Measurements from ENCODE around the gene NDUFS8. TPM values are rescaled to one million over a fixed set of nuclear protein-coding genes. Genes with fewer than 3 reads are reported as not detected.

NDUFS8 gene
- total RNA-seq, 1 experiment from 2014 or later: 576 TPM

- ATAC-seq (no peak), DNase-seq (no peak)
- TF ChIP-seq CTCF (conservative IDR thresholded peaks at IDR 0.05; ENCODE audit: low read depth, low read length): no peak
- no peak for TF ChIP-seq EZH2phosphoT487 (IDR thresholded peaks at IDR 0.05; ENCODE audit: borderline replicate concordance, low read length)
- TF ChIP-seq EZH2 (IDR thresholded peaks at IDR 0.05; ENCODE audit: low read length, unreplicated experiment): no peak
- ChIA-PET CTCF (no interaction called here), POLR2A (ENCODE audit: unreplicated experiment) (no interaction called here)
- intact Hi-C loops (cut with micrococcal nuclease): no loop called here
- Histone ChIP-seq H3K36me3 (ENCODE audit: low read depth, low read length) (peaks cover 7% of the 10 kb centered on the region; the same call in 1 of the 2 replicates), H3K4me3 (ENCODE audit: low read length) (no peak overlapping the region), H3K27me3 (ENCODE audit: low read length) (no peaks in the 10 kb centered on the region), H3F3A (ENCODE audit: low read length, unreplicated experiment) (no peaks in the 10 kb centered on the region), H3K9ac (ENCODE audit: low read length) (no peak overlapping the region), H3K79me2 (ENCODE audit: low read length) (peaks cover 33% of the 10 kb centered on the region), H4K20me1 (ENCODE audit: low read length) (no peaks in the 10 kb centered on the region), H3K4me1 (ENCODE audit: insufficient read depth, low read length) (peaks cover 20% of the 10 kb centered on the region), H3K9me2 (replicated peaks; ENCODE audit: low read length) (no peaks in the 10 kb centered on the region), H3K4me2 (ENCODE audit: low read length) (no peak overlapping the region), H3K9me3 (ENCODE audit: low read length) (no peaks in the 10 kb centered on the region), H3K27ac (ENCODE audit: low read length) (no peak overlapping the region), H2AFZ (ENCODE audit: low read length) (no peak overlapping the region)
- BruUV-seq (replicated peaks): no TSS peak
These were observed 13.1 kb downstream of the NDUFS8 start for GRCh38 chr11:68043349-68044144.

DNA sequence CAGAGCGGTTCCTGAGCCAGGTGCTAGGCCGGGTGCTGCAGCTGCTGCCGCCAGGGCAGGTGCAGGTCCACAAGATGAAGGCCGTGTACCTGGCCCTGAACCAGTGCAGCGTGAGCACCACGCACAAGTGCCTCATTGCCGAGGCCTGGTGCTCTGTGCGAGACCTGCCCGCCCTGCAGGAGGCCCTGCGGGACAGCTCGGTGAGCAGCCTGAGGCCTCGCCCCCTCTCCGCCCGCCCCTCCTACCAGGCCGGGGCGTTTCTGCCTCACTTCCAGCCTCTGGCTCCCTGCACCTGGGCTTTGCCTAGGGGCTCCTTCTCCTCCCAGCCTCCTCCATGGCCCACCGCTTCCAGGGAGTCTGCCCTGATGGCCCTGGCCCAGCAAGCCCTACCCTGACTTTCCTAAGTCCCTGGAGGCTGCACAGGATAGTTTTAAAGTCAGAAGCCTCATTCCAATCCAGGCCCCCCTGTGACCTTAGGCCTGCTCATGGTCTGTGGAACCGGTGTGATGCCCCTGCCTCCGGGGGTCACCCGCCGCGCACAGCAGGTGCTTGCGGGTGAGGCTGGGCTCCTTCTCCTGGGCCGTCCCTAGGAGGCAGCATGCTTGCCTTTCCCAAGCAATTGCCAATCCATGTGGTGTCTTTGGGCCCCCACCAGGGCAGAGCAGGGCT is 13.8 kb downstream of the NDUFS8 start:
- H3K36me3 ChIP-seq (ENCODE audit: low read depth, low read length): peaks cover 7% of the 10 kb centered on the region; the same call in 1 of the 2 replicates
- no peak for ATAC-seq

More for the DNA sequence above, 13.8 kb downstream of the NDUFS8 start:
- peaks cover 26% of the 10 kb centered on the region for H3K79me2 ChIP-seq (ENCODE audit: low read length)
- ChIA-PET CTCF (no interaction called here), POLR2A (ENCODE audit: unreplicated experiment) (no interaction called here)
- no peaks in the 10 kb centered on the region for H3K9me2 ChIP-seq (replicated peaks; ENCODE audit: low read length)
- intact Hi-C loops (cut with micrococcal nuclease): no loop called here
- H3K27ac ChIP-seq (ENCODE audit: low read length): no peak overlapping the region
- H2AFZ ChIP-seq (ENCODE audit: low read length): no peak overlapping the region
- BruUV-seq (replicated peaks): no TSS peak
- 0 out of 2 replicates have a peak, but pooled peaks have one; percentile 13 for TF ChIP-seq CTCF (conservative IDR thresholded peaks at IDR 0.05; ENCODE audit: low read depth, low read length)
- TF ChIP-seq EZH2 (IDR thresholded peaks at IDR 0.05; ENCODE audit: low read length, unreplicated experiment): no peak
- no peak overlapping the region for H3K4me3 ChIP-seq (ENCODE audit: low read length)
- DNase-seq: no peak
- H4K20me1 ChIP-seq (ENCODE audit: low read length): no peaks in the 10 kb centered on the region
- no peaks in the 10 kb centered on the region for H3K9me3 ChIP-seq (ENCODE audit: low read length)
- H3K4me2 ChIP-seq (ENCODE audit: low read length): no peak overlapping the region
- no peaks in the 10 kb centered on the region for H3K27me3 ChIP-seq (ENCODE audit: low read length)
- H3F3A ChIP-seq (ENCODE audit: low read length, unreplicated experiment): no peaks in the 10 kb centered on the region
- H3K9ac ChIP-seq (ENCODE audit: low read length): no peak overlapping the region
- peaks cover 17% of the 10 kb centered on the region for H3K4me1 ChIP-seq (ENCODE audit: insufficient read depth, low read length)

All from PC-3 (cell line).